GOT3 (cell line): ENCODE data around the gene NADK2.
A peak's percentile ranks its signal among the peaks of the same experiment; 100 is the strongest.
"Not testable (repeated sequence)": the region's sequence is repeated elsewhere in the genome, so short reads cannot be mapped to it uniquely, and the experiment has no call there.

Experiments used
- DNase-seq: peaks from one replicate; lab custom pipeline; 2025; ENCODE audit warnings: mixed read lengths; lab: John Stamatoyannopoulos, UW

NADK2 gene

DNA sequence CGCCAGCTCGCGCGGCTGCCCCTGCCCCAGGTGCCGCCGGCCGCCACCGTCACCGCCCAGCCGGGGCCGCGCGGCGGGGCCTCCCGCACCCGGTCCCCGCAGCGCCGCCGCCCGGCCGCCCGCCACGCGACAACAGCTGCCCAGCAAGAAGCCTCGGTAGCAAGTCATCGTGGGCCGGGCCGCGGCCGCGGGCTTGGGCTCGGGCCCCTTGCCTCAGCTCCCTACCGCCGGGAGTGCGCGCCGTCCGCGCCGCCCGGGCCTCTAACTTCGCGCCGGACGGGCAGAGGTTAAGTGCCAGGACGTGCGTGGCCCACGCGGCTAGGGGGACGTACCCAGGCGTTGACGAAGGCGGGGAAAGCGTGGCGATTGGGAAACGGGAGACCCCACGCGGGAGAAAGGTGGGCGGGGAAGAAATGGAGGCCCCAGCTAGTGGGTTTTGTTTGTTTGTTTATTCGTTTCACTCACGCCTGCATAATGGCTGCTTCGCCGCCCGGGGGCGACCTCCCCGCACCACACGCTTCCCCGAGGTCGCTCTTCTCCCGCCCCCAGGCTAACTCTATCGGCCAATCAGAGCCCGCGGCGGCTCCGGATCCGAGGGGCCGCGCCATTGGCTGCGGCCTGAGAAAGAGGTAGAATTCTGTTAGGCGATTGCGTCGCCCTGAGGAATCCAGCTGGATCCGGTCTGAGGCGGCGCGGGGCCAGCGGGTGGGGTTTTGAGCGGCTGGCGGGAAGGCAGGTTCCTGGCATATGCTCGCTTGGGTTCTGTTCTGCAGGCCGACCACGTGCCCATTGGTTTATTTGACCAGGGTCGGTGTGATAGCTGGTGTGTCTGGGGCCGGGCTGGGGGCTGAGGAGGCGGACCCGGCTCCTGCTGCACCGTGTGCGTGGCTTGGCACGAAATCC, at the start of gene NADK2:
NADK2 (minus strand) TSS at position 295 of the 903 bp plus-strand sequence; CDS start at position 168, 127 bp downstream.
- DNase-seq = peak; percentile 68

DNA sequence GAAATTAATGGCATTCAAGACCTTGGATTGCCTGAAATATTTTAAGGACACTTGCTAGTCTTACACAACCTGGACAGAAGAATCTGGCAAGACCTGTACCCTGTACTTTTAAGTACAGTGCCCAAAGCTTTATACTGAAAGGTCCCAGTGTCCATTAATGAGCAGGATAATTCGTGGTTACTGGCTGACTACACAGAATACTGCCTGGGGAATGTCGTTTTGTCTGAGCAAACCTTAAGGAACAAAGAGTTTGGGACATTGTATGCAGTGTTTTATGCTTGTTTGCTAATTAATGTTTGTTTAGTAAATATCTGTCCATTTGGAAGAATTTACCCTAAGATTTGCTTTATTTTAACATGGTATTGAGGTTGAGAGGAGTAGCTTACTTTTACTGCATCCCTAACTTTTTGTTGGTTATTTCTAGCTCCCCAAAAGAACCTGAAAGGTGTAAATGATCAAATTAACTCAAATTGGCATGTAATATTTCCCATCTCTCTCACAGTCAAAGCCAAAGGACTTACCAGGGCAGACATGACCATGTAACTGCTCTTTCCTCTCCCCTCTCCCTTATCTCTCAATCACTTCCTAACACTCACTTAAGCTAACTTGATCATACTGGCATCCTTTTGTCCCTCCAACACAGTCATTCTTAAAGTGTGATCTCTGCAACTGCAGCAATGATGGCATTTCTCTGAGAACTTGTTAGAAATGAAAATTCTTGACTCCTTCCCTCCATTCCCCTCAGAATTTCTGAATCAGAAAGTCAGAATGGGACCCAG, 44.3 kb upstream of the NADK2 start:
- DNase-seq = no peak

DNA sequence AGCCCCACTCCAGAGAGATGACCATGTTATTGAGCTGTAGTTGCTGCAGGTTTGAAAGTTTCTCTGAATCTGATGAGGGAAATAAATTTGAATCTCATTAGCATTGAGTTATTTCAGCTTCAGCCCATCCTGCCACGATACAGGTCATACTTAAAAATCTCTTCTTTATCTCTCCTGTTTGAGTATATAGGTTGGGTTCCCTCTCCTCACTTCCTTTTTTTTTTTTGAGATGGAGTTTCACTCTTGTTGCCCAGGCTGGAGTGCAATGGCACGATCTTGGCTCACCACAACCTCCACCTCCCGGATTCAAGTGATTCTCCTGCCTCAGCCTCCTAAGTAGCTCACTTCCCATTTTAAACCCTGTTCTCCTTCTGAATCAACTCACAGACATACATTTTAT, 42.0 kb upstream of the NADK2 start:
- DNase-seq = not testable (repeated sequence)

DNA sequence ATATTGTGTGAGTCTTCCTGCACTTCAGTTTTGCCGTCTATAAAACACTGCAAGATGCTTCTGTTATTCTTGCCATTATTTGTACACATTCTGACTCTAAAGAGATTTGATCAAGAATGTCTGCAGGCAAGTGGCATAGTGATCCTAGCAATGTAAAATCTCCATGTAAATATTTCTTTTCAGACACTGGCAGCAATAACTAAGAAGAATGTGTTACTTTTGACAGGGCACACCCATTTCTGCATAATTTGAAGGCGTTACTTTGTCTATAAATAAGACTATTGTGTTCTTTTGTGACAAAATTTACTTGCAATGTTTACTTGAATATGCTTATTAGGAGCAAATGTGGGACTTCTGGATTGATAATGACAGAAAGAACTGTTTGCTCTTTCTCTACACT, 39.9 kb upstream of the NADK2 start:
- DNase-seq = no peak

DNA sequence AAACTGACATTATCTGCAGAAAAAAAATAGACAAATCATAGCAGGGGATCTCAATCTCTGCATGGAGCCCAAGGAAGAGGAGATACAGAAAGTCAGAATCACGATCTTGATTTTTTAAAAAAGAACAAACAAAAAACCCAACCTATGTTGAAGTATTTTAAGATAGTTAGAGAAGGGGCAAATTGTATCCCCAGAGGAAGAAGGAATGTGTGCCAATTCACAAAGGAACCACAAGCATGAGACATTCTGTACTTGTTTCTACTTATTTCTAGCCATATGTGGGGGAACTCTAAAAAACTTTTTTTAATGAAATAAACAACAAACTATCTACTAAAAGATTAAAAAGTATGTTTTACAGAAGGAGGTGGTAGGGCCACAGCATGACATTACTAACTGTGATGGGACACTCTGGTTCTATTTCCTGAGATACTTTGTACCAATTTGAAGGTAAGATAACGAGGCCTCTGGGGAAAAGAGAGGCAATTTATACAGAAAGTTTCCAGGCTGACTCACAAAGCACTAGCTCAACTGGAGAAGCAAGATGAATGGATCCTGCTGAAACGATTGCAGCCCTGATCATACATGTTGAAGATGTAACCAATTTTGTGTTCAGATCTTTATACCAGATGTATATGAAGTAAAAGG, 37.5 kb upstream of the NADK2 start:
- no peak for DNase-seq

DNA sequence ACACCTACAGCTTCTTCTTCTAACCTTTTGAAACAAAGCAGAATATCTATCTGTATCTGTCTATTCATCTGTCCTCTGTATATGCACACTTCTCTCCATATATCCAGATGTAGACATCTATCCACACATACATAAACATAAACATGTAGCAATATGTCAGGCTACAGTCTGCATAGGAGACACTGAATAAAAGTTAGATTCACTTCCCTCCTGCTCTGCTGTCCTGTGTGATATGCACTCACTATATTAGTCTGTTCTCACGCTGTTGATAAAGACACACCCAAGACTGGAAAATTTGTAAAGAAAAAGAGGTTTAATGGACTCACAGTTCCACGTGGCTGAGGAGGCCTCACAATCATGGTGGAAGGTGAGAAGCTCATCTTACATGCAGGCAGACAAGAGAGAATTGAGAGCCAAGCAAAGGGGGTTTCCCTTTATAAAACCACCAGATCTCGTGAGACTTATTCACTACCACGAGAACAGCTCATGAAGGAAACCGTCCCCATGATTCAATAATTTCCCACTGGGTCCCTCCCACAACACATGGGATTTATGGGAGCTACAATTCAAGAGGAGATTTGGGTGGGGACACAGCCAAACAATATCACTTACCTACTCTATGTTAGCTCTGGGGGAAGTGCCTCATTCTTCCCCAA, 35.9 kb upstream of the NADK2 start:
- DNase-seq = no peak

DNA sequence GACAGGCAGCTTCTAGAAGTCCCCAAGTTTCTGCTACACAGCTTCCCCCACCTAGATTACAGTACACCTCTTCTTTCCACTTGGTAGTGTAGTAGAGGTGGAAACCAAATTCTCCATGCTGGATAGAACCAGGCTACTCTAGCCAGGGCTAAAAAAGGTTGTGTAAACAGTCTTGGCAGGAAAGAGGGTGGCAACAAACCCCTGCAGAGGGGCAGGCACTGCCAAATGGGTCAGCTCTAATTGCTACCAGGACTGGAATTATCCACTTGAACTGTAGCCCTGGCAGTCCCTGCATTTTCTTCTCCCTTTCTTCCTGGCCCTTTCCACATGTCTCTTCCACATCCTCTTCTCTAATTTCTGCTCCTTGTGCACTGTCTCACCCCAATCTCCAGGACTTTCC, 35.1 kb upstream of the NADK2 start:
- DNase-seq = no peak

DNA sequence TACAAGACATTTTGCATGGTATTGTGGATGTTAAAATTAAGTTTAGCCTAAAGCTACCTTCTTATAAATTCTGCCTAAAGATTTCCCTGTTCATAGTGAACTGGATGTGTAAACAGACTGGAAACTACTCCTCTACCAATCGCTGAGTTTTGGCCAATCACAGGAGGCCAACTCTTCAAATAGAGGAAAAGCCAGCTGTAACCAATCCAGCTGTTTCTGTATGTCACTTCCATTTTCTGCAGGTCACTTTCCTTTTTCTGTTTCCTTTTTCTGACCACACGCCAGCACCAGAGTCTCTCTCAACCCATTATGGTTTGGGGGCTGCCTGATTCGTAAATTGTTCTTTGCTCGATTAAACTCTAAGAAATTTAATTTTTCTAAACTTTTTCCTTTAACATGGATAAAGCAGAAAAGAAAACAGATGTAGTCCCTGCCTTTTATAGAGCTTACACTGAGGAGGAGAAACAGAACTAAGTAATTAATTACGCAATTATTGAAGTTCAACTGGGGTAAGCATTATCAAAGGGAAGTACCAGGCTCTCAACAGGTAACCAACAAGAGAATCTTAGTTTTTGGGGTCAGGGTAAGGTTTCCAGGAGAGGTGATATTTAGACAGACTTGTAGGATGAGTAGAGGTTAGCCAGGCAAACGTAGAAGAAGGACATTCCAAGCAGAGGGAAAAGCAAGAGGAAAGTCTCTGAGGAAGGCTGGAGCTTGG, 32.2 kb upstream of the NADK2 start:
- DNase-seq = no peak

DNA sequence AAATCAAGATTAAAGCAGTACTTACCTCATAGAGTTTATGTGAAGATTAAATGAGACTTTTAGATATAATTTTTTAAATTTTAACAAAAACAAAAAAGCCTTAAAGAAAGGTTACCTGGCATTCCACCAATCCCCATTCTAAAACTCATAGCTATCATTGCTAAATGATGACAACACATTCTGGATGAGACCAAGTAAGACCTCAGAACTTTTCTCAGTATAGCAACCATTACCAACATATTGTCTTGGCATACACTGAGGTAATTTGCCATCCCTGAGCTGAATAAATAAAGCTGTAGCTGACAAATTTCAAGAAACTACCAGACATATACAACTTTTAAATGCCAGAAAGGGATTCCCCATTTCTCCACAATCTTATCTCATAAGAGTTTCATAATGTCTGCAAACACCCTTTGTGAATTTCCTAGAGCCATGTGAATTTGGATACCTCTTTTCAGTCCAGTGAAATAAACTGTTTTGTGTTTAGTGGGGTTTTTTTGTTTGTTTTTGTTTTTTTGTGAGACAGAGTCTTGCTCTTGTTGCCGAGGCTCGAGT, 30.5 kb upstream of the NADK2 start:
- no peak for DNase-seq

DNA sequence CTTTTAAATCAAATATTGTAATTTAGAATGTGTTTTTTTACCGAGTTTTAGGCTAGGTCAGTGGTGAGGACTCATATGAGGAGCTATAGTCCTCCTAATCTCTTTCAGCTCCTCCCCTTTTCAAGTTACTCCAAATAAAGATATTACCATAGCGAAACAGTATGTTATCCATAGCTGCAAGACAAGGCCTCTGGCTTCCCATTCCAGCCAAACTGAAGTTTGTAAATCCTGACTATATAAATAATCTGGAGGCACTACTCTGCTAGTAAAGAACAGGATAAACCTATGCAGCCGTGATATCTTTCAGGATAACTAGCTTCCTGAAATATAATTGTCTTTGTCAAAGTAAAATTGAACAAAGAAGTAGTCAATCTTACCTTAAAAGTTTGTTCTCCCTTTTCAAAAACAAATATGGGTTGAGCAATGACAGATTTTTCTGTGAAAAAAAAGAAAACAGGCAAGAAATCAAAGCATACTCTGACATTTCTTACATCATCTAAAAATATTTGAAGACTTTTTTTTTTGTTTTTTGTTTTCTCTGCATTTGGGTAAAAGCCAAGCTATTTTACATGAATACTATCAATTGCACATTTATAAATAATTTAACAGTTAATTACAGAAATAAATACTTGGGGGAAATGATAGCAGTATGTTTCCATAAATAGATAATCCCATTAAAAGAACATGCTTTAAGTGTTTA, 29.3 kb upstream of the NADK2 start:
- DNase-seq = no peak

DNA sequence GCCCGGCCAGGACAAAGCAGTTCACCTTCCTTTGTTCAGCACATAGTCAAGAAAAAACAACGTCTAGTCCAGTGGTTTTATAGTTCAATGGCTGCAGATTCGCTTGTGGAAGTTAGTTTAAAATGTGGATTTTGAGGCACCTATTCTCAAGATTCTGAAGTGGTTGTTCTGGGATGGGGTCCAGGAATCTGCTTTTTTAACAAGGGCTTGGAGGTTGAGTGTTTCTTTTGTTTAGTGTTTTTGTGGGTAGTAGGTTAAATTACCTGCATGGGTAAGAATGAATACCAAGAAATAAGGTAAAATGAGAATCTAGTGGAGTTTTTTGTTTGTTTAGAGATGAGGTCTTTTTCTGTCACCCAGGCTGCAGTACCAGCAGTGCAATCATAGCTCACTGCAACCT, 28.4 kb upstream of the NADK2 start:
- DNase-seq = no peak

GRCh38 chr5:36269478-36269877, 27.8 kb upstream of the NADK2 start:
- DNase-seq = no peak

GRCh38 chr5:36267905-36268304, 26.2 kb upstream of the NADK2 start:
- no peak for DNase-seq

DNA sequence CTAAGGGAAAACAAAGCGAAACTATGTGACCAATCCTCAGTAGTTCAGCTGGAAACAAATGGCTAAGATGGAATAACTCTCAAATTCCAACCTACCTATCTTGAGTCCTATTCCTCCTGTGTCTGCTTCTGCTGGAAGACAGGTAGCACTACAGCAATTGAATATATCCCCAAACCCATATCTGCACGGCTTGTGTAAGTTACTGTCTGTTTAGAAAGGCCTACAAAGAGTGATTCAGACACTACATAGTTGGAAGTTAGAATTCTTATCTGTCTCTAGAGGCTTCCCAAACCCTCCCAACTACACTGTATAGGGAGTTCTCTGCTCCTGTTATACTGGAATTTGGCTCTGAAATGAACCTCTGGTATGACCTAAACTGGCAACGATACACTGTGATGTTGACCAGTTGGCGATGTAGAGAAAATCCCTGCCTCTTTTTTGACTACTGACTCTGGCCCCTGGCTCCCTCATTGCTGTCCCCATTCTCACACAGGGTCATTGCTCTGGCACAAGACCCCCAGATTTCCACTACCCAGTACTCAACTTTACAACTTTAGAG, 22.6 kb upstream of the NADK2 start:
- DNase-seq = no peak

DNA sequence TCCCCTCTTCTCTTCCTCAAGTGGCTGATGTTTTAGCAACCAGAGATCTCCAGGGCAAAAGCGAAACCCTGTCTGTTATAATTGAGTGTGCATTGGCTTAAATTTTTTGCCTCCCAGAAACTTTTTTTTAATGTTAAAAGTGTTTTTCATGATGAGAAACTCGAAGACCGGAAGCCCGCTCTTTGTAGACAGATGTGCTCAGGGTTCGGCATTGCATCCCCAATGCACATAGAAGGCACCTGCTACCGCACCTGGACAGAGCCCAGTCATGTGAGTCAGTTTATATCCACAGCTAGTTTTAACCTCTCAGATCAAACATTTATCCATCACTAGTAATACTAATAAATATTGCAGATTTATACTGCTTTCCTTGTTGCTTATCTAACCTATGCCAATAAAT, 19.5 kb upstream of the NADK2 start:
- no peak for DNase-seq

GRCh38 chr5:36253575-36253974, 11.8 kb upstream of the NADK2 start:
- DNase-seq = no peak

- DNase-seq = no peak
Observed at GRCh38 chr5:36252722-36253365, 11.1 kb upstream of the NADK2 start.

- DNase-seq = no peak
Observed at GRCh38 chr5:36251218-36251617, 9.5 kb upstream of the NADK2 start.

DNA sequence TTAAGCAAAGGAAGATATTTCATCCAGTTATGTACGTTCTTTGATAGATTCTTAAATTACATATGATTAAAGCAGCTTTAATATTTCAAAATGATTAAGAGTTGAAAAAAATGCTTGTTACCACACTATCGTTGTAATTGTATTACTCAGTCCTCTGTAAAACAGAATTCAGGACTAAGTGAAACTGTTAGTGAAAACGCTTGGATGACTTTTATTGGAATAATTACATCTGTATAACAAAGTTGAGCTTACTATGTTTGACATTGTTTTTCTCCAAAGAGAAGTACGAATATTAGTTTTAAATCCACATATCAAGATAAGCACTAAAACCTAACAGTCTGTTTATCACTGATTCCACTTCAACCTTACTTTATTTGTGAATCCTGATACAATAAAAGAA, 8.7 kb upstream of the NADK2 start:
- no peak for DNase-seq
